Measurements from ENCODE around the gene SH2D2A.
"Not testable (repeated sequence)": the region's sequence is repeated elsewhere in the genome, so short reads cannot be mapped to it uniquely, and the experiment has no call there.

Gene SH2D2A

GRCh38 chr1:156767101-156767878 lies 49.4 kb downstream of the SH2D2A start, which contains the start of gene PRCC:
Gene PRCC (plus strand): TSS chr1:156767535. CDS start chr1:156767772, 237 bp downstream.
- DNase-seq (ENCODE audit: low spot score): peak; percentile 90
- no peak for TF ChIP-seq CTCF (IDR thresholded peaks at IDR 0.05; ENCODE audit: extremely low read depth, missing control alignments)

- no peak for DNase-seq (ENCODE audit: low spot score)
- no peak for TF ChIP-seq CTCF (IDR thresholded peaks at IDR 0.05; ENCODE audit: extremely low read depth, missing control alignments)
These were observed 50.1 kb downstream of the SH2D2A start for GRCh38 chr1:156766298-156767100.

- DNase-seq (ENCODE audit: low spot score): no peak
- no peak for TF ChIP-seq CTCF (IDR thresholded peaks at IDR 0.05; ENCODE audit: extremely low read depth, missing control alignments)
These were observed 51.0 kb downstream of the SH2D2A start for GRCh38 chr1:156765666-156766065.

GRCh38 chr1:156765136-156765535 lies 51.5 kb downstream of the SH2D2A start:
- not testable (repeated sequence) for DNase-seq (ENCODE audit: low spot score)

- no peak for TF ChIP-seq CTCF (IDR thresholded peaks at IDR 0.05; ENCODE audit: extremely low read depth, missing control alignments)
- no peak for DNase-seq (ENCODE audit: low spot score)
These were observed 55.9 kb downstream of the SH2D2A start for GRCh38 chr1:156760796-156761104.

GRCh38 chr1:156760092-156760795 lies 56.4 kb downstream of the SH2D2A start:
- TF ChIP-seq CTCF (IDR thresholded peaks at IDR 0.05; ENCODE audit: extremely low read depth, missing control alignments): no peak
- DNase-seq (ENCODE audit: low spot score): no peak

- not testable (repeated sequence) for DNase-seq (ENCODE audit: low spot score)
These were observed 58.9 kb downstream of the SH2D2A start for GRCh38 chr1:156757572-156758253.

GRCh38 chr1:156756355-156756754 lies 60.3 kb downstream of the SH2D2A start:
- DNase-seq (ENCODE audit: low spot score): no peak

More at GRCh38 chr1:156756355-156756754, 60.3 kb downstream of the SH2D2A start:
- TF ChIP-seq CTCF (IDR thresholded peaks at IDR 0.05; ENCODE audit: extremely low read depth, missing control alignments): no peak
